HG02798 (cell line): ENCODE data around the gene DAPK1.
"Not testable (repeated sequence)": the region's sequence is repeated elsewhere in the genome, so short reads cannot be mapped to it uniquely, and the experiment has no call there.

Experiments
- ATAC-seq: cut with Tn5 transposase; IDR thresholded peaks from one replicate; pipeline ENCODE4 v1.9.1; 2021; ENCODE audit warnings: mild to moderate bottlenecking; ENCODE audit not compliant: unreplicated experiment, poor library complexity

Gene DAPK1

DNA sequence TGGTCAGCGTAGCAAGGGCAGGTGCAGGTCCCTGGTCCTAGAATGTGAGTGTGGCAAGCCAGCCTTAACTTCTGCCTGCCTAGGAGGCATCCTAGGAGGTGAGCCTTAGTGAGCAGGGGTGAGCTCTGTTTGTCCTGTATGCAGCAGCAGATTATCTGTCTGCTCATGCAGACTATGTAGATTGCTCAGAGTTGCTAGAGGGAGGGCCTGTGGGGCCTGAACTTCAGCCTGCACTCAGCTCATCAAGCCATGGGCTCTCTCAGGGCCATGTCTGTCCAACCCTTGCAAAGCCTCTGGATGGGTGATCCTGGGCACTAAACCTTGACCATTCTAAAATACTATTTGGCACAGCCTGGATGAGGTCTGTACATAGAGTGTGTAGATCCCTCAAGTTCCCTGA lies 219.8 kb downstream of the DAPK1 start:
- no peak for ATAC-seq

DNA sequence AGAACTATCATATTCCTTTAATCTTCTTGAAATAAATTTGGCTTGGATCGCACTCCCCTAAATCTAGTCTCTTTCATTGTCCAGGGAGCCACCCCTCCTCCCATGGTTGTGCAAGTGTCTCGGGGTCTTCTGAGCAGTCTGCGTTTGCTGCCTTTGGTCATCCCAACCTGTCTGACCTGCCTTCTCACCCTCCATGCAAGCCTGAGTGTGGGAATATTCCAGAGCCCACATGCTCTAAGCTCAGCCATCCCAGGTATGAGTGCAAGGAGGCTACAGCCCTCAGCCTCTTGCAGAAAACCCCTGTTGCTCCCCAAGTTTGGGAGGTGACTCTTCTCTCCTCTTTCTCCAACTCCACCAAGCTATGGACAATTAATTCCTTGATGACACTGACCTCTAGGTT lies 220.6 kb downstream of the DAPK1 start:
- ATAC-seq = no peak

DNA sequence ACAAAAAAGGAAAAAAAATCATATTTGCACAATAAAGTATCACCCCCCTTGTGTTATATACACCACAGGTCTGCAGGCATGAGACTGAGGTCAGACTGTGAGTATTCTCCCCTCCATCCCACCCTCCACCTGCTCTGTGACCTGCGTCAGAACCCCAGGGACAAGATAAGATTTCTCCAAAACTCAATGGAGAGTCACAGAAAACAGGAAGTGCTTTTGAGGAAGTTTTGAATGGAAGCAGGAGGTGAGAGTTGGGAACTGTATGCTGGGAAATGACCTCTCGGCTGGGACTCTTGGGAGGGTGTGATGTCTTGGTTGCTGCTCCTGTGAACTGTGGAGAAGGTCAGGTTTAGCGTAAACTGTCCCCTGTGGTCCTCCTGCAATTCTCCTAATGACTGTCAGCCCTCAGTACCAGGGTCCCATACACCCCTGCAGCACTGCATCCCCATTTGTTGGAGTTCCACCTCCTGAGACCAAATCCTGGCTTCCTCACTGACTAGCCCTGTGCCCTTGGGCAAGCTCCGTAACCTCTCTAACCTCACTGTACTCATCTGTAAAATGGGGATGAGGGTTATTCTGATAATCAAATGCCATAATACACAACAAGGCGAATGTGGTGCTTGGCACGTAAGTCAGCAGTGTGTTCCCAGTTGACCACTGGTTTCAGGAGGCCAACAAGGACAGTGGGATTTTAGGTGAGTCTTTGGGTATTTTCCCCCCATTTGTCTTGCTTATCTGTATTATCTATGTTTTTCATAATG lies 221.4 kb downstream of the DAPK1 start:
- ATAC-seq = no peak

DNA sequence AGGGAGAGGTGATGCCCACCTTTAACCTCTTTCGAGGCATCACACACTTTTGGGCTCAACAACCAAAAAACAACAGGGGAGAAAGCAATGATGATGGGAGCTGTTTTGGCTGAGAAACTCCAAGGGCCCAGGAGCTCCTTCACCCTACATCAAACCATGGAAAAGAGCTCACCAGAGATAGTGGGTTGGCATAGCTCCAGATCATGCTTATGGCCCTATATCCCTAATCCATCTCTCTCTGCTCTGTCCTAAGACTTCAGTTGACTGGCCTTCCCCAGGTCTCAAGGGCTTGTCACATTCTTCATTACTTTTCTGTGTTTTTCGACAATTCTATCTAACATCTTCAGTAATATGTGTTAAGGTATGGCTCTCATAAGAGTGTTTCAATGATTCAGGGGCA lies 222.5 kb downstream of the DAPK1 start:
- ATAC-seq = no peak

DNA sequence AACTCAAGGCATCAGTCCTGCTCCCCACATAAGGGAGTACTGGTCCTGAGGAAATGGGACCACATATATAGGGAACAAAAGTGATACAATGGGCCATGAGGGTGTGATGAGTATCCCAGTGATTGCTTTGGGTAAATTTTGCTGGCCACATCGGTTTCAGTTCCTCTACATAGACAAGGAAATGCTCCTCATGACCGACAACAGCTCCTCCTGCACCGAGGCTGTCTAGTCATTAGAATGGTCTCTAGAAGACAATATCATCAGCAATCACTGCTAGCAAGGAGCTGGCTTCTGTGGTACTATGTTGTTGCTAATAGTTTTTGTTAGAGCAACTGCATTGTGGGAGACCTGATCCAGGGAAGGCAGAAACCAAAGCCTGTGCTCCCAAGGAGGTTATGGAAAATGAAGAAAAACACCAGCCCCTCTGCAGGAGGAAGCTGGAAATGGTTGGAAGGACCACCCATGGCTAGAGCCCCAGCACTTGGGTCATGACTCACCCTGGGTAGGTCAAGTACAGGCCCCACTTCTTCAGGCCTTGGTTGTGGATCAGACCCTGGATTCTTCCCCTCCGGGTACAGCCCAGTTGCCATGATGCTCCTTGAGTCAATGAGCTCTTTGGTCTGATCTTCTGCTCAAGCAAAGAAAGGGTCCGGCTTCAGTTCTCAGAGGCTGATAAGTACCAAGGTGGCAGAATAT lies 224.9 kb downstream of the DAPK1 start:
- ATAC-seq = no peak

DNA sequence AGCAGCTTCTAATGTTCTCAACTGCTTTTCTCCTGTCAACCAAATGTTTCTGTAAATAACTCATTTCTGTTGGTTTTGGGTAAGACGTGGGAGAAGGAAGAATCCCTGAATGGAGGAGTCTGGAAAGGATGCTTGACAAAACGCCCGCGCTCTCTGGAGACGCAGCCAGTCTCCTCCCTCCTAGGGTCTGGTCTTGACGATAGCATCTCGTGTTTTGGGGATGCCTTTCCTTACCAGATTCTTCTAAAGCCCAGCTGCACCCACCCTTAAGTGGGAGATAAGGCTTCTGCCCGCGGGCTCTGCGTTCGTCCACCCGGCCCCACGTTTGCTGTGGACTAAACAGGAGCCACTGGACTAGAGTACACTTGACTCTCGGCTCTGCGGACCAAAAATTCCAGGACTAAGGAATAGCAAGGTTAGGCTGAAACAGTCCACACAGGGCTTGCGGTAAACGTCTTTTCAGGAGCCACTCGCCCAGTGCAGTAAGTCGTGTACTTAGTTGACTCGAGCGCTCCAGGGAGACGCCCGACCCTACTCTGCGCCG lies 227.8 kb downstream of the DAPK1 start:
- no peak for ATAC-seq

DNA sequence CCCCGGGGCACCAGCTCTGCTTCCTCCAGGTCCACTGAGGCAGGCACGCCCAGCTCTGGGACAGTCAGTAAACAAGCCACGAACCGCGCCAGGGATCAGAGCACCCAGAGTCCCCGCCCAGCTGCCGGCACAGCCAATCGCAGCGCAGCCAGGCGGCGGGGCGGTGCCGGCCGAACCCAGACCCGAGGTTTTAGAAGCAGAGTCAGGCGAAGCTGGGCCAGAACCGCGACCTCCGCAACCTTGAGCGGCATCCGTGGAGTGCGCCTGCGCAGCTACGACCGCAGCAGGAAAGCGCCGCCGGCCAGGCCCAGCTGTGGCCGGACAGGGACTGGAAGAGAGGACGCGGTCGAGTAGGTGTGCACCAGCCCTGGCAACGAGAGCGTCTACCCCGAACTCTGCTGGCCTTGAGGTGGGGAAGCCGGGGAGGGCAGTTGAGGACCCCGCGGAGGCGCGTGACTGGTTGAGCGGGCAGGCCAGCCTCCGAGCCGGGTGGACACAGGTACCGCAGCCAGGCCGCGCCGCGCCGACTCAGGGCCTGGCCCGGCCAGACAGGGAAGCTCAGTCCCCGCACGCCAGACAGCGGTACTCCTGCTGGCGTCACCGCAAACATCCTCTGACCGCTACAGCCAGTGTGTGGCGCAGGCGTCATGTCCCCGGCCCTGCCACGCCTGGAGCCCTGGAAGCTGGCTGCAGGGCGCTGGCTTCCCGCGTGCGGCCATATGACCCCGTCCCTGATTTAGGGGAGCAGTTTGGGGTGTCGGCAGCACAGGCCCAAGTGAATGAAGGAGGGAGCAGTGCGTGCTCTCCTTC lies 228.4 kb downstream of the DAPK1 start, which contains the start of gene CTSL:
CTSL (plus strand) TSS at position 220 of the 810 bp plus-strand sequence. CDS start 1,485 bp downstream, outside the sequence.
- peak; percentile 71 for ATAC-seq

DNA sequence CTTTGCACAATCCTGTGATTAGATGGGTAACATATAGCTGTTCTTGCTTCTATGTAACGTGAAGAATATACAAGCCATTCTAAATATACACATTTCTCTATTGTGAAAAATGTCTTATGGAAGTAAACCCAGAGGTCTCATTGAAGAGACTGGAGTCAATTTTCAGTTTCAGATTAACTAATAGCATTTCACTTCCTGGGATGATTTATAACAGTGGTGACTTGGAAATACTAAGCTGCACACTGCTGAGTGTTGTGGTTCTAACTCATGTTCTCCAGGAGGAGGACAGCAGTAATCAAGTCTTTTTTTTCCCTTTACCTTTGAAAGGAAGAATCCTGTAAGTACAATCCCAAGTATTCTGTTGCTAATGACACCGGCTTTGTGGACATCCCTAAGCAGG lies 231.6 kb downstream of the DAPK1 start:
- ATAC-seq = no peak

DNA sequence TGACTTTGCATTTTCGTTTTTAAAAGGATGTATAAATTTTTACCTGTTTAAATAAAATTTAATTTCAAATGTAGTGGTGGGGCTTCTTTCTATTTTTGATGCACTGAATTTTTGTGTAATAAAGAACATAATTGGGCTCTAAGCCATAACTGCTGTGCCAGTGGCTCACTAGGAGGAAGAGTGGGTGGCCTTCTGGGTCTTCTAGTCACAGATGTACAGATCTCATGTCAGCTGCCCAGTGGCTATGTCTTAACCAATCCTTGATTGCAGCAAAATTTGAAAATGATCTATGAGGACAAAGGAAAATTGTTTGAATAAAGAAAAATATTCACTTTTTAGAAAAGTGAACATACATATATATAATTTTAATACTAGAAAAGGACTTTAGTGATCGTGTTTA lies 233.7 kb downstream of the DAPK1 start:
- no peak for ATAC-seq

DNA sequence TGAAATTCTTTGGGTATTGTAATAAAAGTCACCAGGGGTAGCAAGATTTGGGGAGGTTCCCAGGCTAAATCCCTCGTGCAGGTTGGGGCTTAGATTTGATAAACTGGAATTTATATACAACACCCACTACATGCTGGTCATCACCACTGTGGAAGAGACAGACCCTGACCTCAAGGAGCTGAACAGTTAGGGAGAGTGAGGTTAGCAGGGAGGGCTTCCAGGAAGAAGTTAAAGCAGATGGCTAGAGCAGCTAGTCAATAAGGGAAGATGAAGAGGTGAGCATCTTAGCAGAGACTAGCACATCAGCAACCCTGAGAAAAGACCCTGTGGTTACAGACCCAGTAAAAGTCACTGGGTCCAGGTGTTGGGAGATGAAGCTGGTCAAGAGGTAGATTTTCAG lies 234.7 kb downstream of the DAPK1 start:
- ATAC-seq = no peak

DNA sequence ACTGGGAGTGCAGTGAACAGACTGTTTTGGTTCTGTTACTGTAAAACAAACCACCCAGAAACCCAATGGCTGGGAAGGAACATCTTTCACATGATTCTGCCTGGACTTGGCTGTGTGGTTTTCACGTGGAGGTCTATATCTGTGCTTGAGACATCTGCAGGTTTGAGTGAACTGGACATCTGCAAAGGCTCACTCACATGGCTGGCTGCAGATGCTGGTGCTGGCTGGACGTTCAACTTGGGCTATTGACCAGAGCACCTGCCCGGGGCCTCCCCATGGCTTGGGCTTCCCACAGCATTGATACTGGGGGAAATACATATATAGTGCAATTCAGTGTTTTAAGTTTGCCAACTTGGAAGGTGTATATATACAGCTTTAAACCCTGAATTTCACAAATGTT lies 235.1 kb downstream of the DAPK1 start:
- ATAC-seq = no peak

DNA sequence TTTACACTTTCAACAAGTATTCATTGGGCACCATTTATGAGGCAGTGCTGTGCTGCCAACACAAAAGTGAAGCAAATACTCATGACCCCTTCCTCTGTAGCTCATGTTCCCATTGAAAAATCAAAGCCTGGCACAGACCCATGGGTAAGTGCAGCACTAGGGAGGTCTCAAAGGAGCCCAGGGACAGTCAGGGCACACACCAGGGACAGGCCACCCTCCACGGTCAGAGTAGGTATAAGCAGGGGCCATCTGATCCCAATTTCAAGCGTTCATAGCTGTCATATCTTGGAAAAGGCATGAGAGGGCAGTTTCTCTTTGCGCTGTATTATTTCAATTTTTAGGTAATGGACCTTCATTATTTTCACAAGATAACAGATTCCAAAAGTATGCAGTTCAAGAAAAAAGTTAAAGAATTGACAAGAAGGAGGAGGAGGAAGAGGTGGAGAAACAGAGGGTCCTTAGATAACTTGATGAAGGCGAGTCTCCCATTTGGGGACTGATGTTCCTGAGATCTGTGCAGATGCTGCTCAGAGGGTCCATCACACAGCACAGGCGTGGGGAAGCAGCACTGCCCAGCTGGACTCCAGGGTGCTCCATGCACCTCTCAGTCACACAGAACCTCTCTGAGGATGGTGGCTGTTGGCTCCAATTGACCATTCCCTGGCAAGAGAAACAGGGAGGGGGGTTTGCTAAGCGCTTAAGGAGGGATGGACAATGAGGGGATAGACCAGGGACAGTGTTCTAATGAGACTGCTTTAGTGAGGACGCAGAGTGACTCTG lies 235.8 kb downstream of the DAPK1 start:
- no peak for ATAC-seq

DNA sequence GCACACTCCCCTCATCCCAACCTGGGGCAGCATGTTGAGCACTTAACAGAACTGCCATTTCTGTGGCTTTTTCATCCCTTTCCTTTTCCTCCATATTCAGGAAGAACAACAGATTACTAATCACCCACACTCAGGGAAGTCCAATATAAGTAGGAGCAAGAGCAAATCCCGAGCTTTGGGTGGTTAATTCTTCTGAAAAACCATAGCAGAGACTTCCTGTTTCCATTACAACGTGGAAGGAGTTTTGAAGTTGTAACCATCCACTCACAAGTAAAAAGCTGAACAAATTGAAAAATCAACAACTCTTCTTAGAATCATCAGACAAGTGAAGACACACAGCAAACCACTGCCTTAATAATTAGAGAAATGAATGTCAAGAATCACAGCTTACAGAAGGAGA lies 236.4 kb downstream of the DAPK1 start:
- ATAC-seq = no peak

DNA sequence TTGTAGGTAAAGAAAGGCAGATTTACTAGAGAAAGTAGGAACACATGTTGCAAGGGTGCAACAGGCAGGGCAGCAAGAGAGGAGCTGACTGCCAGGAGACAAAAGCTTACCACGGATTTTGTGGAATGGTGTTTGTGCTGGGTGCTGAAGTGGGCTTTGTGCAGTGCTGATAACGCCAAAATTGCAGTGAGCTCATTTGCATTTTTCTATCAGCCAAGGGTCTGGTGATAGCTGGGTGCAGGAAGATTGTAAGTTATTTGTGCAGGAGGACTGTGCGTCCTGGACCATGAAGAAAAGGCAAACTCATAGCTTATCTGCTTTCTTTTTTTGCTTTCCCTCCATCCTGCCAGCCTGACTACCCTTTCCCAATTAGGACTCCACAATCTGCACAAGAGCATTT lies 241.9 kb downstream of the DAPK1 start:
- no peak for ATAC-seq

DNA sequence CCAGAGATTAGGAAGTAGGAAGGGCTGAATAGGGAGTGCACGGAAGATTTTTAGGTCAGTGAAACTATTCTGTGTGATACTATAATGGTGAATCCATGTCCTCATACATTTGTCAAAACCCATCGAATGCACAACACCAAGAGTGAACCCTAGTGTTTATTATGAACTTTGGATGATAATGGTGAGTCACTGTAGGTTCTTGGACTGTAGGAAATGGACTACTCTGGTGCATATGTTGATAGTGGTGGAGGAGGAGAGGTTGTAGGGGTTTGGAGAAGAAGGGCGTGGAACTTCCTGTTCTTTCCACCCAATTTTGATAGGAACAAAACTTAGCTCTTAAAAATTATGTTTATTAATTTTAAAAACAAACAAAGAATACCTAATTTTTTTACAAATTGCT lies 242.5 kb downstream of the DAPK1 start:
- no peak for ATAC-seq

DNA sequence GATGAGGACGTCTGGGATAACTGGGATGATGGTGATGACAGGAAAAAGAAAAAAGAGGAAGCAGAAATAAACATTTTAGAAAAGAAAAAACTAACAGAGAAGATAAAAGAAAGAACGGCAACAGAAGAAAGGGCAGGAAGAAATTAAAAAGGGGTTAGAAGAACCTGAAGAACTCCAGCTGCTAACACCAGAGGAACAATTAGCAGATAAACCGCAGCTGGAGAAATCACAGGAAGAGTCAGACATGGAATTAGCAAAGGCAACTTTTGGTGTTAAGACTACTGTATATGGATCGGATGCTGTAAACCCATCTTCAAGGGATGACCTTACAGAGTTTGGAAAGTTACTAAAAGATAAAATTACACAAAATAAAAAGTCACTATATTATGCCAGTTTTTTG lies 243.7 kb downstream of the DAPK1 start:
- ATAC-seq = no peak

DNA sequence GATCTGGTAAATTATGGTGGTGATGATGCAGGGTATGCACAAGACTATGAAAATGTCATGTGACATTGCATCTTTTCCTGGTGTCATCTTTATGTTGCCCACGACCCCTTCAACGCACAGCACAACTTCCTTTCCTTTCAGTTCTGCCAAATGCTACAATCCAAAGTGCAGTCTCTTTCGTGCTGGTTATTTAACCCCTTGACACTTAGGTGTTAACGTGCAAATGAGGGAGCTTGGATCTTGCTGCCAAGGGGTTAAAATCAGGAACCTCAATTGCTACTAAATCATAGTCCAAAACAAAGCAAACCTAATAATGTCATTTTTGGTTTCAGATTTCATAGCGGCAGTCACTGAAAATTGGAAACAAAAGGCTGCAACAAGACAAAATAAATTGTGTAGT lies 244.2 kb downstream of the DAPK1 start:
- ATAC-seq = no peak

DNA sequence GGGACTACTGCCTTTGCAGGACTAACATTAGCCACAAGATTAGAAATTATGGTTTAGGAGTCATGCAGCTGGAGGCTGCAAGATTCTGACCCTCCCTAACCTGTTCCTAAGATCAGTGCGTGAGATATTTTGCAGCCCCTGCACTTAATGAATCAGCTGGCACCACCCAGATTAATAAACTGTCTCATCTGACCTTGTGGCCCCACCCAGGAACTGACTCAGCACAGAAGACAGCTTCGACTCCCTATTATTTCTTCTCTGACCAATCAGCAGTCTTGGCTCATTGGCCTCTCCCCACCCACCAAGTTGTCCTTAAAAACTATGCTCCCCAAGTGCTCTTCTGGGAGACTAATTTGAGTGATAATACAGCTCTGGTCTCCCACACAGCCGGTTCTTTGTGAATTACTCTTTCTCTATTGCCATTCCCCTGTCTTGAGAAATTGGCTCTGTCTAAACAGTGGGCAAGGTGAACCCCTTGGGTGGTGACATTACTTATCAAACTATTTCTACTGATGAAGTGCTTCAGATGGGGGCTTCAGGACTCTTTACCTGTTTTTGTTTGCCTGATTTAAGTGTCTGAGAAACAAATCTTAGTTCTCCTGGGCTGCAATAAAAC lies 245.3 kb downstream of the DAPK1 start:
- no peak for ATAC-seq

DNA sequence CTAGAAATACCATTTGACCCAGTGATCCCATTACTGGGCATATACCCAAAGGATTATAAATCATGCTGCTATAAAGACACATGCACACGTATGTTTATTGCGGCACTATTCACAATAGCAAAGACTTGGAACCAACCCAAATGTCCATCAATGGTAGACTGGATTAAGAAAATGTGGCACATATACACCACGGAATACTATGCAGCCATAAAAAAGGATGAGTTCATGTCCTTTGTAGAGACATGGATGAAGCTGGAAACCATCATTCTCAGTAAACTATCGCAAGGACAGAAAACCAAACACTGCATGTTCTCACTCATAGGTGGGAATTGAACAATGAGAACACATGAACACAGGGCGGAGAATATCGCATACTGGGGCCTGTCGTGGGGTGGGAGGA lies 246.6 kb downstream of the DAPK1 start:
- ATAC-seq = not testable (repeated sequence)

DNA sequence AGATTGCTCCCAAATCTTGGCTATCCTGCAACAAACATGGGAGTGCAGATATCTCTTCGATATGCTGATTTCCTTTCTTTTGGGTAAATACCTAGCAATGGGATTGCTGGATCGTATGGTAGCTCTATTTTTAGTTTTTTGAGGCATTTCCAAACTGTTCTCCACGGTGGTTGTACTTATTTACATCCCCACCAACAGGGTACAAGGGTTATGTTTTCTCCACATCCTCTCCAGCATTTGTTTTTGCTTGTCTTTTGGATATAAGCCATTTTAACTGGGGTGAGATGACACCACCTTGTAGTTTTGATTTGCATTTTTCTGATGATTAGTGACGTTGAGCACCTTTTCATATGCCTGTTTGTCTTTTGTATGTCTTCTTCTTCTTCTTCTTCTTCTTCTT lies 248.5 kb downstream of the DAPK1 start:
- no peak for ATAC-seq
